Measurements from ENCODE around the gene GLI3. TPM values are rescaled to one million over a fixed set of nuclear protein-coding genes. Genes with fewer than 3 reads are reported as not detected.

The GLI3 gene
- total RNA-seq, 1 experiment from 2014 or later, result 45.0 TPM

DNA sequence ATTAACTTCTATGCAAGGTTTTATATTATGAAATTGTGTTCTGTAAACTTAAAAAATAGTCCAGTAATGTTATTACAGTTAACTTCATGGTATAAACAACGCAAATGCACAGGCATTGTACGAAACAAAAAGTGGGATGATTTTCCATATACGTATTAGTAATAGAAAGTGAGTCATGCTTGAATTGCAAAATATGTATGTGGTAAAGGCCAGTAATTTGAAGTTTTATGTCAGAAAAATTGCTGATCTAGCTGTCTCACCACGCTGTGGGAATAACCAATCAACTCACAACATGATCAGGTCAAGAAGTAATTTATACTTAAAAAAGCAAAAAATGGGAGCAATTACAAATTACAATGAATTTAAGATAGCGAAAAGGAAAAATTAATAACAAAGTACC, 37.0 kb upstream of the GLI3 start:
- Histone ChIP-seq H3K4me2 (ENCODE audit: insufficient read depth, insufficient read length, low read length) (no peak overlapping the region), H2BK120ac (ENCODE audit: low read depth, low read length, poor library complexity, severe bottlenecking) (no peak overlapping the region), H4K20me1 (ENCODE audit: control insufficient read depth, insufficient read depth, insufficient read length) (no peaks in the 10 kb centered on the region), H3K23ac (ENCODE audit: insufficient read length, low read depth, low read length) (no peak overlapping the region), H3K4ac (ENCODE audit: low read depth, low read length) (no peak overlapping the region), H2AK5ac (ENCODE audit: insufficient read length, low read length) (no peak overlapping the region), H3K79me1 (ENCODE audit: insufficient read depth, low read depth, low read length, poor library complexity, severe bottlenecking) (no peaks in the 10 kb centered on the region), H3K18ac (ENCODE audit: insufficient read length, low read depth, low read length) (no peak overlapping the region), H2AFZ (ENCODE audit: low read length) (no peak overlapping the region), H3K79me2 (ENCODE audit: insufficient read depth, low read length) (no peaks in the 10 kb centered on the region; the same call in 1 of the 2 replicates), H3K9me3 (ENCODE audit: control insufficient read depth, low read depth, low read length) (no peaks in the 10 kb centered on the region), H3K27me3 (ENCODE audit: insufficient read depth, low read length) (no peaks in the 10 kb centered on the region), H2BK5ac (ENCODE audit: insufficient read length, low read length) (no peak overlapping the region), H3K27ac (ENCODE audit: insufficient read length, low read depth, low read length) (no peak overlapping the region), H2BK15ac (ENCODE audit: low read depth, low read length) (no peak overlapping the region), H3K9ac (ENCODE audit: extremely low read depth, insufficient read length, low read length) (no peak overlapping the region), H2BK20ac (ENCODE audit: low read depth, low read length, poor library complexity, severe bottlenecking) (no peak overlapping the region), H4K5ac (ENCODE audit: insufficient read length, low read depth, low read length) (no peak overlapping the region), H4K91ac (ENCODE audit: insufficient read length, low read depth, low read length) (no peak overlapping the region), H3T11ph (ENCODE audit: low read length) (no peak overlapping the region), H3K4me1 (ENCODE audit: insufficient read depth, low read length) (peaks cover 5% of the 10 kb centered on the region; the same call in 1 of the 2 replicates), H4K8ac (replicated peaks; ENCODE audit: insufficient read length, low read depth, low read length) (no peak overlapping the region), H2BK12ac (ENCODE audit: insufficient read length, low read depth, low read length) (no peak overlapping the region), H3K23me2 (ENCODE audit: insufficient read length, low read depth, low read length, poor library complexity, severe bottlenecking) (no peaks in the 10 kb centered on the region), H3K14ac (ENCODE audit: insufficient read depth, low read length) (no peak overlapping the region), H3K56ac (ENCODE audit: insufficient read length, low read depth, low read length) (no peak overlapping the region)
- no peak overlapping the region for H3K27ac Mint-ChIP-seq
- peaks cover 4 to 9% of the 10 kb centered on the region in 2 experiments; a peak in 3 of 4 replicates for H3K4me1 Mint-ChIP-seq
- H3K4me3 Mint-ChIP-seq, result no peak overlapping the region
- no peaks in the 10 kb centered on the region; the same call in 1 of the 2 replicates for H3K27me3 Mint-ChIP-seq (ENCODE audit: low read depth)
- TF ChIP-seq, protein P1, sequence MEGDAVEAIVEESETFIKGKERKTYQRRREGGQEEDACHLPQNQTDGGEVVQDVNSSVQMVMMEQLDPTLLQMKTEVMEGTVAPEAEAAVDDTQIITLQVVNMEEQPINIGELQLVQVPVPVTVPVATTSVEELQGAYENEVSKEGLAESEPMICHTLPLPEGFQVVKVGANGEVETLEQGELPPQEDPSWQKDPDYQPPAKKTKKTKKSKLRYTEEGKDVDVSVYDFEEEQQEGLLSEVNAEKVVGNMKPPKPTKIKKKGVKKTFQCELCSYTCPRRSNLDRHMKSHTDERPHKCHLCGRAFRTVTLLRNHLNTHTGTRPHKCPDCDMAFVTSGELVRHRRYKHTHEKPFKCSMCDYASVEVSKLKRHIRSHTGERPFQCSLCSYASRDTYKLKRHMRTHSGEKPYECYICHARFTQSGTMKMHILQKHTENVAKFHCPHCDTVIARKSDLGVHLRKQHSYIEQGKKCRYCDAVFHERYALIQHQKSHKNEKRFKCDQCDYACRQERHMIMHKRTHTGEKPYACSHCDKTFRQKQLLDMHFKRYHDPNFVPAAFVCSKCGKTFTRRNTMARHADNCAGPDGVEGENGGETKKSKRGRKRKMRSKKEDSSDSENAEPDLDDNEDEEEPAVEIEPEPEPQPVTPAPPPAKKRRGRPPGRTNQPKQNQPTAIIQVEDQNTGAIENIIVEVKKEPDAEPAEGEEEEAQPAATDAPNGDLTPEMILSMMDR (conservative IDR thresholded peaks at IDR 0.05), result no peak
- no peaks in the 10 kb centered on the region for H3K36me3 Mint-ChIP-seq (ENCODE audit: insufficient read depth in 1 of 3, low read depth in 3 of 3)
- no peaks in the 10 kb centered on the region for H3K9me3 Mint-ChIP-seq
- DNase-seq, result no peak
- no CpG with 5 or more reads among the region's 5 CpGs for WGBS (ENCODE audit: extremely low coverage, insufficient read length, low lambda C conversion rate)
